ENCODE data around the gene FGGY. TPM values are rescaled to one million over a fixed set of nuclear protein-coding genes. Genes with fewer than 3 reads are reported as not detected.

The FGGY gene
- total and polyA plus RNA-seq, 2 donors (not counting 1 experiment from before 2014, with no cell fraction given) = 6.1 to 38.5 TPM

- Histone ChIP-seq H3K27me3 (replicated peaks in 1 of 4; ENCODE audit: control extremely low read depth in 1 of 4, control insufficient read depth in 3 of 4, insufficient read depth in 4 of 4, low read length in 3 of 4) (peaks cover 0 to 3% (median 0%) of the 10 kb centered on the region in 4 experiments), H3K9me3 (ENCODE audit: control extremely low read depth in 1 of 3, control insufficient read depth in 2 of 3, insufficient read depth in 1 of 3, low read length in 2 of 3) (peaks cover 0 to 2% (median 0%) of the 10 kb centered on the region in 3 donors), H3K79me2 (ENCODE audit: control insufficient read depth, insufficient read depth, low read length) (no peaks in the 10 kb centered on the region), H3K36me3 (replicated peaks in 1 of 2; ENCODE audit: control extremely low read depth in 1 of 2, control insufficient read depth in 1 of 2, extremely low read depth in 1 of 2, insufficient read depth in 2 of 2, low read length in 1 of 2) (no peaks in the 10 kb centered on the region), H4K20me1 (ENCODE audit: control insufficient read depth, insufficient read depth, low read length, poor library complexity, severe bottlenecking) (no peaks in the 10 kb centered on the region), H3K9ac (ENCODE audit: low read length) (no peak overlapping the region), H3K27ac (ENCODE audit: low read length in 2 of 2) (no peak overlapping the region), H3K4me1 (ENCODE audit: control insufficient read depth in 2 of 2, insufficient read depth in 2 of 2, low read length in 2 of 2) (no peaks in the 10 kb centered on the region), H2AFZ (ENCODE audit: insufficient read depth, low read depth, low read length, poor library complexity, severe bottlenecking) (no peak overlapping the region), H3K4me2 (replicated peaks; ENCODE audit: low read depth, low read length, poor library complexity, severe bottlenecking) (no peak overlapping the region), H3K4me3 (ENCODE audit: control extremely low read depth in 1 of 5, extremely low read depth in 1 of 5, insufficient read depth in 1 of 5, low read depth in 2 of 5, low read length in 4 of 5) (no peak overlapping the region)
- ATAC-seq (ENCODE audit: low read depth) (no peak), DNase-seq (no peak)
- ChIA-PET POLR2A (no interaction called here), CTCF (interaction anchor here (1.0 kb wide), 1 partner anchor 10 kb away, joined by 3 read pairs; no protein-coding TSS in a partner anchor)
- no peaks in the 10 kb centered on the region for H3K4me1 Mint-ChIP-seq
- intact Hi-C loops (cut with micrococcal nuclease) = no loop called here
- no peak overlapping the region for H3K27ac Mint-ChIP-seq
- H3K9me3 Mint-ChIP-seq (ENCODE audit: insufficient read depth) = no peaks in the 10 kb centered on the region
- TF ChIP-seq CTCF (IDR thresholded peaks at IDR 0.05) (no peak), EZH2 (IDR thresholded peaks at IDR 0.05; ENCODE audit: borderline replicate concordance, insufficient read depth, low read depth, low read length, poor library complexity, severe bottlenecking) (no peak)
- WGBS (ENCODE audit: insufficient coverage) = 80% methylated on average over 1 of the region's 1 CpG
- H3K27me3 Mint-ChIP-seq = peaks cover 3% of the 10 kb centered on the region
- H3K4me3 Mint-ChIP-seq = no peak overlapping the region
Measured at GRCh38 chr1:59282951-59283350, 13.9 kb upstream of the FGGY start.

GRCh38 chr1:59285691-59286090 lies 11.2 kb upstream of the FGGY start:
- Histone ChIP-seq H3K4me2 (replicated peaks; ENCODE audit: low read depth, low read length, poor library complexity, severe bottlenecking) (no peak overlapping the region), H3K27ac (ENCODE audit: low read length in 2 of 2) (no peak overlapping the region), H2AFZ (ENCODE audit: insufficient read depth, low read depth, low read length, poor library complexity, severe bottlenecking) (no peak overlapping the region), H3K36me3 (replicated peaks in 1 of 2; ENCODE audit: control extremely low read depth in 1 of 2, control insufficient read depth in 1 of 2, extremely low read depth in 1 of 2, insufficient read depth in 2 of 2, low read length in 1 of 2) (no peaks in the 10 kb centered on the region), H3K4me3 (ENCODE audit: control extremely low read depth in 1 of 5, extremely low read depth in 1 of 5, insufficient read depth in 1 of 5, low read depth in 2 of 5, low read length in 4 of 5) (no peak overlapping the region), H3K79me2 (ENCODE audit: control insufficient read depth, insufficient read depth, low read length) (no peaks in the 10 kb centered on the region), H3K27me3 (replicated peaks in 1 of 4; ENCODE audit: control extremely low read depth in 1 of 4, control insufficient read depth in 3 of 4, insufficient read depth in 4 of 4, low read length in 3 of 4) (peaks cover 0 to 3% (median 0%) of the 10 kb centered on the region in 4 experiments), H3K4me1 (ENCODE audit: control insufficient read depth in 2 of 2, insufficient read depth in 2 of 2, low read length in 2 of 2) (peaks cover 4 to 8% of the 10 kb centered on the region in 2 donors), H3K9me3 (ENCODE audit: control extremely low read depth in 1 of 3, control insufficient read depth in 2 of 3, insufficient read depth in 1 of 3, low read length in 2 of 3) (peaks cover 0 to 2% (median 0%) of the 10 kb centered on the region in 3 donors), H3K9ac (ENCODE audit: low read length) (no peak overlapping the region), H4K20me1 (ENCODE audit: control insufficient read depth, insufficient read depth, low read length, poor library complexity, severe bottlenecking) (no peaks in the 10 kb centered on the region)
- DNase-seq (no peak), ATAC-seq (ENCODE audit: low read depth) (no peak)
- CTCF ChIA-PET = no interaction called here
- Mint-ChIP-seq H3K27ac (no peak overlapping the region), H3K27me3 (peaks cover 3% of the 10 kb centered on the region), H3K9me3 (ENCODE audit: insufficient read depth) (no peaks in the 10 kb centered on the region), H3K4me3 (no peak overlapping the region), H3K4me1 (peaks cover 5% of the 10 kb centered on the region)
- TF ChIP-seq CTCF (IDR thresholded peaks at IDR 0.05) (no peak), EZH2 (IDR thresholded peaks at IDR 0.05; ENCODE audit: borderline replicate concordance, insufficient read depth, low read depth, low read length, poor library complexity, severe bottlenecking) (no peak)
- POLR2A ChIA-PET = interaction anchor here (0.6 to 0.7 kb wide), 2 partner anchors 14 to 17 kb away, joined by 3 read pairs; no protein-coding TSS in a partner anchor
- intact Hi-C loops (cut with micrococcal nuclease) = no loop called here
- WGBS (ENCODE audit: insufficient coverage) = 89% methylated on average over 1 of the region's 4 CpGs
